HepG2 (cell line): ENCODE measurements around the gene GOLGA6L9. TPM values are rescaled to one million over a fixed set of nuclear protein-coding genes. Genes with fewer than 3 reads are reported as not detected.
"Not testable (repeated sequence)": the region's sequence is repeated elsewhere in the genome, so short reads cannot be mapped to it uniquely, and the experiment has no call there.

Experiments
- ATAC-seq: fragments of 200-7000 bp; cut with Tn5 transposase; 3 replicates; pipeline ENCODE4 v1.9.1; 2020; ENCODE audit warnings: mild to moderate bottlenecking, moderate library complexity
- BruUV-seq: library from RNA; stranded (reverse); fragments of 400-500 nt; replicated peaks from 2 replicates; lab custom pipeline; 2021; lab: Mats Ljungman, UMichigan
- CTCF ChIA-PET: fragments of 300-600 bp; formaldehyde crosslinking; extraction: SDS; loops from one replicate; lab custom pipeline; 2021; ENCODE audit warnings: low total read pairs, inconsistent platforms, low intra/inter-chr PET ratio; lab: Yijun Ruan, JAX
- POLR2A ChIA-PET: fragments of 350-600 bp; sonication (Branson Sonifier 250); formaldehyde crosslinking; loops from one replicate; lab custom pipeline; 2020; ENCODE audit warnings: antibody characterized with exemption, inconsistent platforms; lab: Yijun Ruan, JAX
- DNase-seq: peaks from one replicate; pipeline ENCODE4 v3.0.0-alpha.2; 2015; ENCODE audit warnings: low spot score
- FAIRE-seq: peaks from 3 replicates; lab custom pipeline; 2011; peaks lifted over from hg19 to GRCh38; lab: Jason Lieb, UNC
- H2AFZ ChIP-seq: one replicate; pipeline ENCODE4 v1.6.1; 2011; ENCODE audit warnings: low read length, inconsistent platforms
- H3K27ac ChIP-seq: fragments of 300-600 bp; 3 replicates; pipeline ENCODE4 v1.8.0; 2011; ENCODE audit warnings: mixed run types, mild to moderate bottlenecking, mixed read lengths, low read length, inconsistent platforms; ENCODE audit not compliant: insufficient read depth; ENCODE audit errors: extremely low read length
- H3K27me3 ChIP-seq, 2 experiments: fragments of 200-600 bp in 1 of 2; 2 replicates in 1 of 2; 3 replicates in 1 of 2; pipeline versions ENCODE4 v1.6.0 to v1.8.0; 2011; ENCODE audit warnings: low read length in 2 of 2, mild to moderate bottlenecking in 2 of 2, moderate library complexity in 2 of 2, inconsistent platforms in 1 of 2; ENCODE audit not compliant: insufficient read depth in 2 of 2, control insufficient read depth in 1 of 2
- H3K36me3 ChIP-seq, 2 experiments: fragments of 200-600 bp in 1 of 2; replicated peaks in 1 of 2; 2 replicates in 1 of 2; 3 replicates in 1 of 2; pipeline versions ENCODE4 v1.5.1 to v1.8.0; 2011; ENCODE audit warnings: low read length in 2 of 2, inconsistent platforms in 1 of 2; ENCODE audit not compliant: insufficient read depth in 2 of 2, control insufficient read depth in 1 of 2
- H3K4me1 ChIP-seq: 2 replicates; pipeline ENCODE4 v1.5.1; 2012; ENCODE audit warnings: low read length, inconsistent platforms; ENCODE audit not compliant: insufficient read depth
- H3K4me2 ChIP-seq: 2 replicates; pipeline ENCODE4 v1.6.0; 2011; ENCODE audit warnings: low read depth, low read length, inconsistent platforms
- H3K4me3 ChIP-seq, 3 experiments: fragments of 200-600 bp in 1 of 3; sonication (generic), shearing (Covaris generic) in 1 of 3; replicated peaks in 1 of 3; 2 replicates each; pipeline ENCODE4 v1.5.1; 2011 to 2016; ENCODE audit warnings: low read length in 3 of 3, inconsistent platforms in 2 of 3, low read depth in 2 of 3, mild to moderate bottlenecking in 2 of 3, control low read depth in 1 of 3, mixed read lengths in 1 of 3; ENCODE audit not compliant: insufficient read depth in 1 of 3
- H3K79me2 ChIP-seq: one replicate; pipeline ENCODE4 v1.6.1; 2011; ENCODE audit warnings: low read length, inconsistent platforms; ENCODE audit not compliant: insufficient read depth
- H3K9ac ChIP-seq: 2 replicates; pipeline ENCODE4 v1.6.0; 2011; ENCODE audit warnings: mild to moderate bottlenecking, low read depth, low read length, inconsistent platforms; ENCODE audit not compliant: insufficient read depth
- H3K9me3 ChIP-seq: 2 replicates; pipeline ENCODE4 v1.5.1; 2012; ENCODE audit warnings: mild to moderate bottlenecking, low read length
- H4K20me1 ChIP-seq: 2 replicates; pipeline ENCODE4 v1.6.0; 2011; ENCODE audit warnings: inconsistent platforms, mild to moderate bottlenecking, low read length, moderate library complexity; ENCODE audit not compliant: insufficient read depth
- BCL6 ChIP-seq: IDR thresholded peaks from 2 replicates; pipeline ENCODE4 v1.6.1; 2016; ENCODE audit warnings: missing genetic modification reagents, missing compliant biosample characterization
- HNF4A ChIP-seq: sonication (generic); formaldehyde crosslinking; IDR thresholded peaks from 2 replicates; pipeline ENCODE4 v1.4.0; 2020; ENCODE audit warnings: missing genetic modification reagents
- RARA ChIP-seq: IDR thresholded peaks from 2 replicates; pipeline ENCODE4 v1.6.1; 2016; ENCODE audit warnings: missing genetic modification reagents, missing compliant biosample characterization
- WGBS: methylation state at CpG from one replicate; pipeline ENCODE4 v1.1.6; 2017; ENCODE audit warnings: low lambda C conversion rate; 5-methylcytosine and 5-hydroxymethylcytosine counted together
- in situ Hi-C: cut with HindIII; loops from 2 replicates; pipeline ENCODE4 v1.10.0; 2017; ENCODE audit warnings: low pct_unique_long_range_greater_than_20kb; ENCODE audit not compliant: extremely low pct_ligation_motif_present
- intact Hi-C: fragments of 100-400 bp; cut with micrococcal nuclease; formaldehyde crosslinking; loops from one replicate; pipeline ENCODE4 v1.10.0; 2022; ENCODE audit not compliant: unreplicated experiment
- polyA plus RNA-seq, 8 experiments: library from polyadenylated mRNA; depleted of rRNA in 3 of 8; stranded (reverse) in 7 of 8; unstranded in 1 of 8; fragments of >200 nt; fragmentation: Illumina TruSeq in 4 of 8; extraction: Trizol in 4 of 8; gene quantifications; 2 replicates each; pipeline versions ENCODE4 v1.2.1 to v1.2.3, GENCODE V29; 2011 to 2016; ENCODE audit warnings: low read depth in 4 of 8, missing spikeins in 1 of 8, mixed read lengths in 1 of 8; ENCODE audit not compliant: insufficient read depth in 1 of 8
- total RNA-seq, 5 experiments: library from RNA; depleted of rRNA; stranded (reverse); fragments of >200 nt; fragmentation: Illumina TruSeq; extraction: Trizol; gene quantifications; 2 replicates each; pipeline ENCODE4 v1.2.3, GENCODE V29; 2016; ENCODE audit warnings: low read depth in 1 of 5
- TF ChIP-seq, protein P1 (sequence below): sonication (generic); formaldehyde crosslinking; IDR thresholded peaks from 2 replicates; pipeline ENCODE4 v1.4.0; 2020; ENCODE audit warnings: missing genetic modification reagents

The GOLGA6L9 gene
- total and polyA plus RNA-seq, 2 of the 13 experiments (the other 11 are each of a cell fraction or from before 2014, with no cell fraction given), result 2.2 to 4.0 TPM

DNA sequence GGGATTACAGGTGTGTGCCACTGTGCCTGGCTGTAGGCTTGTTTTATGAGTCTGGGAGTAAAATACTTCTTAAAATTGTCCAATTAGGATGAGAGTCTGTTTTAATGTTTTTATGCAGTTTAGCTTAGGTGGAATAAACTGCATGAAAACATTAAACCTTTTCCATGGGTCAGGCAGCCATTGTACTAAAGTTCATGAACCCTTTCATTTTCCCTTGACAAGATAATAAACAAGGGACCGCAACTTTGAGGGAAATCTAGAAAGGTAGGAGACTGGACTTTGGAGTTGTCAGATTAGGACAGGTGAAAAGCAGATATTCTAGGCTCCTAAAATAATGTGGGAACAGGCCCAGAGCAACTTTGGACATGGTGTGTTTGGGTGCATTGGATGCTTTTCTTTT, 27.3 kb upstream of the GOLGA6L9 start:
- not testable (repeated sequence) for H3K27ac ChIP-seq, H3K4me3 ChIP-seq
- TF ChIP-seq HNF4A (CRISPR knock-in tag), result peak; percentile 7; the same call in 1 of the 2 replicates
- TF ChIP-seq RARA, result peak; percentile 59
- 0 out of 2 replicates have a peak, but pooled peaks have one; percentile 13 for TF ChIP-seq BCL6 (CRISPR knock-in tag)
- TF ChIP-seq, protein P1, sequence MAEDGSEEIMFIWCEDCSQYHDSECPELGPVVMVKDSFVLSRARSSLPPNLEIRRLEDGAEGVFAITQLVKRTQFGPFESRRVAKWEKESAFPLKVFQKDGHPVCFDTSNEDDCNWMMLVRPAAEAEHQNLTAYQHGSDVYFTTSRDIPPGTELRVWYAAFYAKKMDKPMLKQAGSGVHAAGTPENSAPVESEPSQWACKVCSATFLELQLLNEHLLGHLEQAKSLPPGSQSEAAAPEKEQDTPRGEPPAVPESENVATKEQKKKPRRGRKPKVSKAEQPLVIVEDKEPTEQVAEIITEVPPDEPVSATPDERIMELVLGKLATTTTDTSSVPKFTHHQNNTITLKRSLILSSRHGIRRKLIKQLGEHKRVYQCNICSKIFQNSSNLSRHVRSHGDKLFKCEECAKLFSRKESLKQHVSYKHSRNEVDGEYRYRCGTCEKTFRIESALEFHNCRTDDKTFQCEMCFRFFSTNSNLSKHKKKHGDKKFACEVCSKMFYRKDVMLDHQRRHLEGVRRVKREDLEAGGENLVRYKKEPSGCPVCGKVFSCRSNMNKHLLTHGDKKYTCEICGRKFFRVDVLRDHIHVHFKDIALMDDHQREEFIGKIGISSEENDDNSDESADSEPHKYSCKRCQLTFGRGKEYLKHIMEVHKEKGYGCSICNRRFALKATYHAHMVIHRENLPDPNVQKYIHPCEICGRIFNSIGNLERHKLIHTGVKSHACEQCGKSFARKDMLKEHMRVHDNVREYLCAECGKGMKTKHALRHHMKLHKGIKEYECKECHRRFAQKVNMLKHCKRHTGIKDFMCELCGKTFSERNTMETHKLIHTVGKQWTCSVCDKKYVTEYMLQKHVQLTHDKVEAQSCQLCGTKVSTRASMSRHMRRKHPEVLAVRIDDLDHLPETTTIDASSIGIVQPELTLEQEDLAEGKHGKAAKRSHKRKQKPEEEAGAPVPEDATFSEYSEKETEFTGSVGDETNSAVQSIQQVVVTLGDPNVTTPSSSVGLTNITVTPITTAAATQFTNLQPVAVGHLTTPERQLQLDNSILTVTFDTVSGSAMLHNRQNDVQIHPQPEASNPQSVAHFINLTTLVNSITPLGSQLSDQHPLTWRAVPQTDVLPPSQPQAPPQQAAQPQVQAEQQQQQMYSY, result peak; percentile 49; the same call in 1 of the 2 replicates
- TF ChIP-seq, all 625 proteins: peak for 4; not testable (repeated sequence) for 621
- CTCF ChIA-PET, H3K36me3 ChIP-seq, DNase-seq, FAIRE-seq, intact Hi-C loops, H3K9me3 ChIP-seq, H3K27me3 ChIP-seq, POLR2A ChIA-PET, H3K4me2 ChIP-seq, H2AFZ ChIP-seq, H4K20me1 ChIP-seq, in situ Hi-C loops, BruUV-seq, ATAC-seq, H3K79me2 ChIP-seq, H3K9ac ChIP-seq: not testable (repeated sequence)
- H3K4me1 ChIP-seq, result peaks cover 47% of the 10 kb centered on the region
- 20% methylated on average over 1 of the region's 1 CpG for WGBS

DNA sequence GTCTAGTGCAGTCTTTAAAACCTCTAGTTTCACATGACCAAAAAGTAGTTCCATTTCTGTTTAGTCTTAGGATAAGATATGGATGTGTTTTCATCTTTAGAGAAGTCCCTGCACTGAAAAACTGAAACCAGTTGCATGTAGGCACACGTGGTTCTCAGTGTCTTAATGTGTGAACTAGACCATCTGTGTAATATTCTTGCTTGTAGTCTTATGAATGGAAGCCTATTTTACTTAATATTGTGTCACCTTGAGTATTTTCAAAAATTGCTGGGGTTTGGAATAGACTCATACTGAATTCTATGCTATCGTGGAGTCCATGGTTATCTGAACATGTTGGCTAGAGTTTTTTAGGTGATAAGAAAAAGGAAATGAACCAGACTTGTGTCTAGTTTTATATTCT, 23.4 kb upstream of the GOLGA6L9 start:
- H3K27ac ChIP-seq, H3K27me3 ChIP-seq, in situ Hi-C loops, FAIRE-seq, POLR2A ChIA-PET, H3K9ac ChIP-seq, H2AFZ ChIP-seq, CTCF ChIA-PET, H3K79me2 ChIP-seq, H3K4me3 ChIP-seq, ATAC-seq, H3K9me3 ChIP-seq, intact Hi-C loops, BruUV-seq, H3K4me2 ChIP-seq, H3K36me3 ChIP-seq, H4K20me1 ChIP-seq, DNase-seq: not testable (repeated sequence)
- WGBS, result 94% methylated on average over 2 of the region's 2 CpGs
- H3K4me1 ChIP-seq, result peaks cover 17% of the 10 kb centered on the region

DNA sequence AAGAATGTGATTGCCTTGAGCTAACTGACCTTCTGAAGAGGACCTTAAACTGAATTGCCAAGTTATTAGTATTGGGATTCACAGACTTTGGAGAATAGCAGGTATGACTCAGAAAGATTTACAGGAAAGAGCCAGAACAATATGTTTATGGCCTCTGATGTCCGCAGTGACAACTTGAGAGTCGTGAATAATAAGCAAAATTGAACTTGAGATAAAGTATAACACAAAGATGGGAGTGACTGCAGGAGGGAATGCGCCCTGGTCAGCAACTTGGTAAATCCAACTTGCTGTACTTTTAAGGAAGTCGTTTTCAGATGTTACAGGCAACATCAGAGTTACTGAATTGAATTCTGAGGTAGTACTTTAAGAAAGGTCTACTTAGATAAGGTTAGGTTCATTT, 19.3 kb upstream of the GOLGA6L9 start:
- H3K79me2 ChIP-seq, intact Hi-C loops, H3K4me3 ChIP-seq, DNase-seq, CTCF ChIA-PET, H2AFZ ChIP-seq, in situ Hi-C loops, H3K4me2 ChIP-seq, BruUV-seq, H4K20me1 ChIP-seq, ATAC-seq, H3K36me3 ChIP-seq, H3K27me3 ChIP-seq, POLR2A ChIA-PET, H3K9me3 ChIP-seq, H3K27ac ChIP-seq, FAIRE-seq, H3K9ac ChIP-seq: not testable (repeated sequence)
- H3K4me1 ChIP-seq, result peaks cover 15% of the 10 kb centered on the region
- WGBS, result 76% methylated on average over 4 of the region's 4 CpGs
